ENCODE data around the gene SSBP3. TPM values are rescaled to one million over a fixed set of nuclear protein-coding genes. Genes with fewer than 3 reads are reported as not detected.
A peak's percentile ranks its signal among the peaks of the same experiment; 100 is the strongest.

The SSBP3 gene
- total RNA-seq, 3 donors from 2014 or later (not counting 1 experiment from before 2014, with no cell fraction given), result 162 to 224 (median 164) TPM

- Histone ChIP-seq H3K27me3 (ENCODE audit: control insufficient read depth, insufficient read depth, low read length) (no peaks in the 10 kb centered on the region), H3K4me3 (ENCODE audit: low read length) (no peak overlapping the region), H3K36me3 (ENCODE audit: control insufficient read depth, insufficient read depth, low read length) (no peaks in the 10 kb centered on the region), H3K27ac (ENCODE audit: low read length) (no peak overlapping the region), H3K9me3 (ENCODE audit: control insufficient read depth, insufficient read depth, low read length) (no peaks in the 10 kb centered on the region), H3K4me1 (ENCODE audit: control insufficient read depth, insufficient read depth, low read length) (peaks cover 8% of the 10 kb centered on the region)
- peaks cover 79 to 83% of the 10 kb centered on the region in 2 donors for H3K4me1 Mint-ChIP-seq
- H3K36me3 Mint-ChIP-seq, result no peaks in the 10 kb centered on the region
- no peak for TF ChIP-seq CTCF (IDR thresholded peaks at IDR 0.05)
- H3K27ac Mint-ChIP-seq, result peak overlapping the region; percentile 65 to 73
- no peak overlapping the region for H3K4me3 Mint-ChIP-seq
- DNase-seq, result no peak
- no peaks in the 10 kb centered on the region for H3K9me3 Mint-ChIP-seq
- WGBS (ENCODE audit: insufficient coverage), result 94% methylated on average over 3 of the region's 4 CpGs
- ATAC-seq, result no peak
- H3K27me3 Mint-ChIP-seq (ENCODE audit: low read depth in 2 of 2), result no peaks in the 10 kb centered on the region
- intact Hi-C loops (cut with micrococcal nuclease), result loop anchor here (10.0 kb wide), 1 partner anchor 86 kb away; the partner anchor contains the start of gene SSBP3
These were observed 87.9 kb downstream of the SSBP3 start for GRCh38 chr1:54318246-54318814.

- ATAC-seq (no peak), DNase-seq (no peak)
- H3K9me3 ChIP-seq (ENCODE audit: control insufficient read depth, insufficient read depth, low read length), result no peaks in the 10 kb centered on the region
- WGBS (ENCODE audit: insufficient coverage), result 98% methylated on average over 6 of the region's 7 CpGs
- Mint-ChIP-seq H3K36me3 (no peaks in the 10 kb centered on the region), H3K27me3 (ENCODE audit: low read depth in 2 of 2) (no peaks in the 10 kb centered on the region), H3K27ac (peak overlapping the region; percentile 65 to 73), H3K4me3 (no peak overlapping the region), H3K4me1 (peaks cover 67 to 81% of the 10 kb centered on the region in 2 donors), H3K9me3 (no peaks in the 10 kb centered on the region)
- no peaks in the 10 kb centered on the region for H3K36me3 ChIP-seq (ENCODE audit: control insufficient read depth, insufficient read depth, low read length)
- no peak for TF ChIP-seq CTCF (IDR thresholded peaks at IDR 0.05)
- intact Hi-C loops (cut with micrococcal nuclease), result loop anchor here (10.0 kb wide), 1 partner anchor 88 kb away; the partner anchor contains the start of gene SSBP3
- H3K27me3 ChIP-seq (ENCODE audit: control insufficient read depth, insufficient read depth, low read length), result no peaks in the 10 kb centered on the region
- H3K27ac ChIP-seq (ENCODE audit: low read length), result no peak overlapping the region
- peaks cover 13% of the 10 kb centered on the region for H3K4me1 ChIP-seq (ENCODE audit: control insufficient read depth, insufficient read depth, low read length)
- H3K4me3 ChIP-seq (ENCODE audit: low read length), result no peak overlapping the region
These were observed 89.1 kb downstream of the SSBP3 start for GRCh38 chr1:54317084-54317483.

- Mint-ChIP-seq H3K4me3 (no peak overlapping the region), H3K27me3 (ENCODE audit: low read depth in 2 of 2) (no peaks in the 10 kb centered on the region), H3K4me1 (peaks cover 67 to 82% of the 10 kb centered on the region in 2 donors), H3K27ac (peak overlapping the region; percentile 50 to 61), H3K9me3 (no peaks in the 10 kb centered on the region), H3K36me3 (no peaks in the 10 kb centered on the region)
- DNase-seq (no peak), ATAC-seq (no peak)
- Histone ChIP-seq H3K36me3 (ENCODE audit: control insufficient read depth, insufficient read depth, low read length) (no peaks in the 10 kb centered on the region), H3K27me3 (ENCODE audit: control insufficient read depth, insufficient read depth, low read length) (no peaks in the 10 kb centered on the region), H3K4me3 (ENCODE audit: low read length) (no peak overlapping the region), H3K27ac (ENCODE audit: low read length) (no peak overlapping the region), H3K4me1 (ENCODE audit: control insufficient read depth, insufficient read depth, low read length) (peaks cover 32% of the 10 kb centered on the region), H3K9me3 (ENCODE audit: control insufficient read depth, insufficient read depth, low read length) (no peaks in the 10 kb centered on the region)
- TF ChIP-seq CTCF (IDR thresholded peaks at IDR 0.05), result no peak
- WGBS (ENCODE audit: insufficient coverage), result 89% methylated on average over 3 of the region's 4 CpGs
- intact Hi-C loops (cut with micrococcal nuclease), result loop anchor here (10.0 kb wide), 1 partner anchor 90 kb away; the partner anchor contains the start of gene SSBP3
These were observed 91.1 kb downstream of the SSBP3 start for GRCh38 chr1:54315099-54315498.

GRCh38 chr1:54314696-54315095 lies 91.5 kb downstream of the SSBP3 start:
- Histone ChIP-seq H3K4me1 (ENCODE audit: control insufficient read depth, insufficient read depth, low read length) (peaks cover 37% of the 10 kb centered on the region), H3K9me3 (ENCODE audit: control insufficient read depth, insufficient read depth, low read length) (no peaks in the 10 kb centered on the region), H3K27me3 (ENCODE audit: control insufficient read depth, insufficient read depth, low read length) (no peaks in the 10 kb centered on the region), H3K36me3 (ENCODE audit: control insufficient read depth, insufficient read depth, low read length) (no peaks in the 10 kb centered on the region), H3K4me3 (ENCODE audit: low read length) (no peak overlapping the region), H3K27ac (ENCODE audit: low read length) (no peak overlapping the region)
- no peak overlapping the region for H3K4me3 Mint-ChIP-seq
- no peaks in the 10 kb centered on the region for H3K9me3 Mint-ChIP-seq
- H3K27me3 Mint-ChIP-seq (ENCODE audit: low read depth in 2 of 2), result no peaks in the 10 kb centered on the region
- no peak for DNase-seq
- 91% methylated on average over 6 of the region's 6 CpGs for WGBS (ENCODE audit: insufficient coverage)
- no peaks in the 10 kb centered on the region for H3K36me3 Mint-ChIP-seq
- no peak for TF ChIP-seq CTCF (IDR thresholded peaks at IDR 0.05)
- intact Hi-C loops (cut with micrococcal nuclease), result loop anchor here (10.0 kb wide), 1 partner anchor 90 kb away; the partner anchor contains the start of gene SSBP3
- ATAC-seq, result no peak
- peak overlapping the region; percentile 50 to 61 for H3K27ac Mint-ChIP-seq
- peaks cover 67 to 82% of the 10 kb centered on the region in 2 donors for H3K4me1 Mint-ChIP-seq

Data from natural killer cell (primary cell).